Measurements from ENCODE around the gene CTCF.

DNA sequence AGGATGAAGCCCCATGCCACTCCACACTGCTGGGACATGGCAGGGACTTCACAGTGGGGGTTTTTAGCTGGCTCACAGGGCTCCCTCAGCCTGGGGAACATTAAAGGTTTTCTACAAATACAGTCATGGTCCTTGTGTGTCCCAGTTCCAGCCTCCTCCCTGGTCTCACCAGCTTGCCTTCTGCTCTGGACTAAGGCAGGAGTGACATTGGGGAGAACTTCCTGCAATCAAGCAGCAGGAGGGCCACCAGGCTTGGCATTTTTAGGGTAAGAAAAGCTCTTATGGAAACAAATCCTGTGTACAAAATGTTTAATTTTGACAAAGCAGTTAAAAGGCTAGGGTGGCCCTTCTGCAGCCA is 100.3 kb downstream of the CTCF start:
- no peak for TF ChIP-seq NFIC (IDR thresholded peaks at IDR 0.05)
- no peak for TF ChIP-seq FOXM1 (IDR thresholded peaks at IDR 0.05; ENCODE audit: borderline replicate concordance, low read depth)
- TF ChIP-seq YY1 (IDR thresholded peaks at IDR 0.05; ENCODE audit: low read depth), result no peak
- TF ChIP-seq EP300 (IDR thresholded peaks at IDR 0.05; ENCODE audit: borderline replicate concordance), result no peak
- no peak for TF ChIP-seq EGR1 (IDR thresholded peaks at IDR 0.05)

Data from Ishikawa (cell line).